Skeletal muscle satellite cell (primary cell): Measurements from ENCODE around the gene HS1BP3.

ENCODE experiments used
- H3K27me3 ChIP-seq: 2 replicates; pipeline ENCODE4 v1.7.0; 2013; ENCODE audit warnings: low read length; ENCODE audit not compliant: control insufficient read depth, insufficient read depth
- H3K36me3 ChIP-seq: 2 replicates; pipeline ENCODE4 v1.7.0; 2013; ENCODE audit warnings: mild to moderate bottlenecking, control low read depth, low read length; ENCODE audit not compliant: insufficient read depth
- H3K4me1 ChIP-seq: 2 replicates; pipeline ENCODE4 v1.7.0; 2013; ENCODE audit warnings: low read length; ENCODE audit not compliant: control insufficient read depth, insufficient read depth
- H3K4me2 ChIP-seq: 2 replicates; pipeline ENCODE4 v1.7.0; 2013; ENCODE audit warnings: mild to moderate bottlenecking, low read length
- H3K4me3 ChIP-seq: 2 replicates; pipeline ENCODE4 v1.7.0; 2013; ENCODE audit warnings: low read length
- H3K9ac ChIP-seq: 2 replicates; pipeline ENCODE4 v1.7.0; 2013; ENCODE audit warnings: mild to moderate bottlenecking, low read depth, low read length, moderate library complexity
- H3K9me3 ChIP-seq: replicated peaks from 2 replicates; pipeline ENCODE4 v1.7.0; 2013; ENCODE audit warnings: mild to moderate bottlenecking, control low read depth, low read length

The HS1BP3 gene

GRCh38 chr2:20638646-20639430, 12.1 kb downstream of the HS1BP3 start:
- no peaks in the 10 kb centered on the region for H3K27me3 ChIP-seq
- peaks cover 11% of the 10 kb centered on the region for H3K36me3 ChIP-seq
- peaks cover 35% of the 10 kb centered on the region for H3K4me1 ChIP-seq

GRCh38 chr2:20638014-20638413, 12.9 kb downstream of the HS1BP3 start:
- no peak overlapping the region for H3K4me3 ChIP-seq

More at GRCh38 chr2:20638646-20639430, 12.1 kb downstream of the HS1BP3 start:
- H3K4me2 ChIP-seq, result no peak overlapping the region
- H3K9ac ChIP-seq, result no peak overlapping the region
- no peaks in the 10 kb centered on the region for H3K9me3 ChIP-seq
- H3K4me3 ChIP-seq, result no peak overlapping the region

GRCh38 chr2:20637147-20637546, 13.8 kb downstream of the HS1BP3 start:
- Histone ChIP-seq H3K9ac (no peak overlapping the region), H3K27me3 (no peaks in the 10 kb centered on the region), H3K36me3 (peaks cover 11% of the 10 kb centered on the region), H3K9me3 (no peaks in the 10 kb centered on the region), H3K4me2 (no peak overlapping the region), H3K4me3 (no peak overlapping the region), H3K4me1 (peaks cover 33% of the 10 kb centered on the region)

More at GRCh38 chr2:20638014-20638413, 12.9 kb downstream of the HS1BP3 start:
- Histone ChIP-seq H3K9me3 (no peaks in the 10 kb centered on the region), H3K4me2 (no peak overlapping the region), H3K36me3 (peaks cover 11% of the 10 kb centered on the region), H3K27me3 (no peaks in the 10 kb centered on the region), H3K4me1 (peaks cover 38% of the 10 kb centered on the region), H3K9ac (no peak overlapping the region)

- H3K36me3 ChIP-seq, result peaks cover 11% of the 10 kb centered on the region
- H3K4me2 ChIP-seq, result no peak overlapping the region
- peaks cover 22% of the 10 kb centered on the region for H3K4me1 ChIP-seq
- no peaks in the 10 kb centered on the region for H3K9me3 ChIP-seq
- no peaks in the 10 kb centered on the region for H3K27me3 ChIP-seq
- no peak overlapping the region for H3K4me3 ChIP-seq
- peak overlapping the region; percentile 20 for H3K9ac ChIP-seq
Measured at GRCh38 chr2:20635675-20636584, 15.0 kb downstream of the HS1BP3 start.

GRCh38 chr2:20635113-20635510, 15.8 kb downstream of the HS1BP3 start:
- Histone ChIP-seq H3K36me3 (peaks cover 4% of the 10 kb centered on the region), H3K9me3 (no peaks in the 10 kb centered on the region), H3K4me2 (no peak overlapping the region), H3K4me1 (peaks cover 22% of the 10 kb centered on the region), H3K27me3 (no peaks in the 10 kb centered on the region), H3K9ac (peak overlapping the region; percentile 22), H3K4me3 (no peak overlapping the region)

- peak overlapping the region; percentile 30 for H3K9ac ChIP-seq
- no peaks in the 10 kb centered on the region for H3K27me3 ChIP-seq
- peak overlapping the region; percentile 36 for H3K4me2 ChIP-seq
- no peaks in the 10 kb centered on the region for H3K9me3 ChIP-seq
- H3K36me3 ChIP-seq, result peaks cover under 1% of the 10 kb centered on the region
- no peak overlapping the region for H3K4me3 ChIP-seq
- peaks cover 22% of the 10 kb centered on the region for H3K4me1 ChIP-seq
Measured at GRCh38 chr2:20634507-20635112, 16.3 kb downstream of the HS1BP3 start.

GRCh38 chr2:20633794-20634506, 16.9 kb downstream of the HS1BP3 start:
- Histone ChIP-seq H3K9ac (peak overlapping the region; percentile 30), H3K4me3 (no peak overlapping the region), H3K27me3 (no peaks in the 10 kb centered on the region), H3K36me3 (no peaks in the 10 kb centered on the region), H3K9me3 (no peaks in the 10 kb centered on the region), H3K4me1 (peaks cover 22% of the 10 kb centered on the region), H3K4me2 (peak overlapping the region; percentile 36)

- Histone ChIP-seq H3K4me3 (no peak overlapping the region), H3K36me3 (no peaks in the 10 kb centered on the region), H3K27me3 (no peaks in the 10 kb centered on the region), H3K4me2 (no peak overlapping the region), H3K9ac (no peak overlapping the region), H3K9me3 (no peaks in the 10 kb centered on the region), H3K4me1 (peaks cover 22% of the 10 kb centered on the region)
Measured at GRCh38 chr2:20633001-20633400, 17.9 kb downstream of the HS1BP3 start.

- peaks cover 22% of the 10 kb centered on the region for H3K4me1 ChIP-seq
- no peak overlapping the region for H3K4me2 ChIP-seq
- no peak overlapping the region for H3K9ac ChIP-seq
- H3K27me3 ChIP-seq, result no peaks in the 10 kb centered on the region
- H3K9me3 ChIP-seq, result no peaks in the 10 kb centered on the region
- no peaks in the 10 kb centered on the region for H3K36me3 ChIP-seq
- H3K4me3 ChIP-seq, result no peak overlapping the region
Measured at GRCh38 chr2:20632446-20632990, 18.4 kb downstream of the HS1BP3 start.

- Histone ChIP-seq H3K4me2 (no peak overlapping the region), H3K9ac (no peak overlapping the region), H3K27me3 (no peaks in the 10 kb centered on the region), H3K4me1 (peaks cover 22% of the 10 kb centered on the region), H3K9me3 (no peaks in the 10 kb centered on the region), H3K4me3 (no peak overlapping the region), H3K36me3 (no peaks in the 10 kb centered on the region)
Measured at GRCh38 chr2:20631617-20632307, 19.1 kb downstream of the HS1BP3 start.
